ENCODE measurements around the gene ATP6V0B. TPM values are rescaled to one million over a fixed set of nuclear protein-coding genes. Genes with fewer than 3 reads are reported as not detected.
A peak's percentile ranks its signal among the peaks of the same experiment; 100 is the strongest.

Gene ATP6V0B
- total and polyA plus RNA-seq, 2 of the 13 experiments (the other 11 are each of a cell fraction or from before 2014, with no cell fraction given), result 157 to 161 TPM

DNA sequence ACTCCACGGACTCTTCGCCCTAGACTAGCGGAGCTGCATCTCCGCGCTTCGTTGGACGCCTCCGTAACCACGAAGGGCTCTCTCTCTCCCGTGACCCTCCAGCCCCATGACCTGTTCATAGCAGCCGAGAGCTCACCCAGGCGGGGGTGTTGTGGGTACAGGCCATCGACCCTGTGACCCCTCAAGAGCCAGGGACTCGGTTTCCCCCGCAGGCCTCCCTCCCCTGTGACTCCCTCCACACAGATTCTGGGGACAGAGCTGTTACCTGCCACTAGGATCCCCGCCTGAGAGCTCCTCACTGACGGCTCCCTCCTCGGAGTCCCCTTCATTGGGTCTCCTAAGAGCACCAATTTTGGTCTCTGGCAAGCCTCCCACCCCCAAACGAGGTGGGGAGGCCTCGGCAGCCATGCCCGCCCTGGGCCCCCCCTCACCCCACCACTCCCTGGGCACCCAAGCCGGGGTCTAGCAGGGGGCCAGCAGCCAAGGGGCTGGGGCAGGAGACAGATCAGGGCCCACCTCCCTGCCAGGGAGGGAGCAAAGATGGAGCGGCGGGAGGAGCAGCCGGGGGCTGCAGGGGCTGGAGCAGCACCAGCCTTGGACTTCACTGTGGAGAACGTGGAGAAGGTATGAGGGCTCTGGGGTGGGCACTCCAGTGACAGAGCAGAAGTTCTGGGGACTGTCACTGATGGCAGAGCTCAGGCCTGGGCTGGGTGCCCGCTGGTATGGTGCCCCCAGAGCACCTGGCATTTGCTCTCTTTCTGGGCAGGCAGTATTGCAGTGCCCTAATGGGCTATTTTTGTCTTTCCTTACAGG lies 27.5 kb upstream of the ATP6V0B start (continued):
- TF ChIP-seq, protein P1, sequence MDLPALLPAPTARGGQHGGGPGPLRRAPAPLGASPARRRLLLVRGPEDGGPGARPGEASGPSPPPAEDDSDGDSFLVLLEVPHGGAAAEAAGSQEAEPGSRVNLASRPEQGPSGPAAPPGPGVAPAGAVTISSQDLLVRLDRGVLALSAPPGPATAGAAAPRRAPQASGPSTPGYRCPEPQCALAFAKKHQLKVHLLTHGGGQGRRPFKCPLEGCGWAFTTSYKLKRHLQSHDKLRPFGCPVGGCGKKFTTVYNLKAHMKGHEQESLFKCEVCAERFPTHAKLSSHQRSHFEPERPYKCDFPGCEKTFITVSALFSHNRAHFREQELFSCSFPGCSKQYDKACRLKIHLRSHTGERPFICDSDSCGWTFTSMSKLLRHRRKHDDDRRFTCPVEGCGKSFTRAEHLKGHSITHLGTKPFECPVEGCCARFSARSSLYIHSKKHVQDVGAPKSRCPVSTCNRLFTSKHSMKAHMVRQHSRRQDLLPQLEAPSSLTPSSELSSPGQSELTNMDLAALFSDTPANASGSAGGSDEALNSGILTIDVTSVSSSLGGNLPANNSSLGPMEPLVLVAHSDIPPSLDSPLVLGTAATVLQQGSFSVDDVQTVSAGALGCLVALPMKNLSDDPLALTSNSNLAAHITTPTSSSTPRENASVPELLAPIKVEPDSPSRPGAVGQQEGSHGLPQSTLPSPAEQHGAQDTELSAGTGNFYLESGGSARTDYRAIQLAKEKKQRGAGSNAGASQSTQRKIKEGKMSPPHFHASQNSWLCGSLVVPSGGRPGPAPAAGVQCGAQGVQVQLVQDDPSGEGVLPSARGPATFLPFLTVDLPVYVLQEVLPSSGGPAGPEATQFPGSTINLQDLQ (CRISPR knock-in tag; IDR thresholded peaks at IDR 0.05), result peak; percentile 76; the same call in 1 of the 2 replicates

DNA sequence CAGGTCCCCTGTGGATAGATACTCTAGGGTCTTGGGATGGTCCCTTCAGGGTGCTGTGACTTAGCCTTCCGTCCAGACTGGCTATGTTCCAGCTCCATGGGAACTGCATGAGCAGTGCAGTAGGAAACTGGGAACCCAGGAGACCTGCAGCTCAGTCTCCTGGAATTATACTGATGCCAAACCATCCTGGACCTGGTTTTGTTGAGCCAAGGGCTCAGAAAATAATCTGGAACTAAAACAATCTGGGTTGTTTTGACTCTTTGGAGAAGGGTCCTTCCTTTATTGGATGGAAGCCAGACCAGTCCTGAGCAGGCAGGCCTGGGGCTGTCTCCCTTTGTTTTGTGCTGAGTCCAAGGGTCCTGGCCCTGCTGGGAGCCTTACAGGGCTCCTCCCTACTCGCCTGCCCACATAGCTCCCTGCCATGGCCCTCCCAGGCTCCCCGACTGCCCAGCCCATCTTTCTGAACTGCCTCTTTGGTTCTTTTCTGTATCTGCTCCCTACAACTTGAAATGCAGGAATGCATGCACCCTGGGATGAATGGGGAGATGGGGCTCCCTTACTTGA lies 26.8 kb upstream of the ATP6V0B start:
- Histone ChIP-seq H3K4me3 (replicated peaks in 1 of 3; ENCODE audit: insufficient read depth in 1 of 3, low read depth in 2 of 3, low read length in 3 of 3) (peak overlapping the region; percentile 69 to 90 (median 79)), H3K4me2 (ENCODE audit: low read depth, low read length) (peak overlapping the region; percentile 84), H3K27me3 (ENCODE audit: control insufficient read depth in 1 of 2, insufficient read depth in 2 of 2, low read length in 2 of 2) (no peaks in the 10 kb centered on the region; a peak in 1 of 5 replicates), H3K4me1 (ENCODE audit: insufficient read depth, low read length) (peaks cover 27% of the 10 kb centered on the region), H3K9me3 (ENCODE audit: low read length) (no peaks in the 10 kb centered on the region), H3K27ac (ENCODE audit: extremely low read length, insufficient read depth, low read length) (peak overlapping the region; percentile 93), H3K9ac (ENCODE audit: insufficient read depth, low read depth, low read length) (peak overlapping the region; percentile 94), H3K79me2 (ENCODE audit: insufficient read depth, low read length) (peaks cover 11% of the 10 kb centered on the region), H4K20me1 (ENCODE audit: insufficient read depth, low read length) (no peaks in the 10 kb centered on the region), H3K36me3 (replicated peaks in 1 of 2; ENCODE audit: control insufficient read depth in 1 of 2, insufficient read depth in 2 of 2, low read length in 2 of 2) (no peaks in the 10 kb centered on the region; a peak in 1 of 5 replicates), H2AFZ (ENCODE audit: low read length) (no peak overlapping the region)
- in situ Hi-C loops (cut with HindIII; ENCODE audit: extremely low pct_ligation_motif_present, low pct_unique_long_range_greater_than_20kb) (no loop called here), intact Hi-C loops (cut with micrococcal nuclease; ENCODE audit: unreplicated experiment) (loop anchor here (1.0 to 5.0 kb wide), 2 partner anchors 21 to 241 kb away; partner anchors contain the start of gene ST3GAL3)
- peak; percentile 71 for DNase-seq (ENCODE audit: low spot score)
- ChIA-PET CTCF (ENCODE audit: low intra/inter-chr PET ratio, low total read pairs) (no interaction called here), POLR2A (interaction anchor here (1.0 to 5.0 kb wide), 6 partner anchors 8 to 39 kb away, joined by 3 to 38 read pairs (median 9); partner anchors contain the start of genes ATP6V0B and DPH2)
- no TSS peak for BruUV-seq (replicated peaks)
- FAIRE-seq, result peak; percentile 85
- ATAC-seq, result peak; percentile 61
- 3% methylated on average over 3 of the region's 3 CpGs for WGBS (ENCODE audit: low lambda C conversion rate)
- TF ChIP-seq ZNF367 (CRISPR knock-in tag; IDR thresholded peaks at IDR 0.05; ENCODE audit: borderline replicate concordance), result no peak
- TF ChIP-seq, protein P2, sequence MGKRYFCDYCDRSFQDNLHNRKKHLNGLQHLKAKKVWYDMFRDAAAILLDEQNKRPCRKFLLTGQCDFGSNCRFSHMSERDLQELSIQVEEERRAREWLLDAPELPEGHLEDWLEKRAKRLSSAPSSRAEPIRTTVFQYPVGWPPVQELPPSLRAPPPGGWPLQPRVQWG (CRISPR knock-in tag; IDR thresholded peaks at IDR 0.05; ENCODE audit: borderline replicate concordance, low read depth), result no peak
- TF ChIP-seq ZNF766 (CRISPR knock-in tag; IDR thresholded peaks at IDR 0.05; ENCODE audit: borderline replicate concordance), result 0 out of 2 replicates have a peak, but pooled peaks have one; percentile 45
- TF ChIP-seq, protein P3, sequence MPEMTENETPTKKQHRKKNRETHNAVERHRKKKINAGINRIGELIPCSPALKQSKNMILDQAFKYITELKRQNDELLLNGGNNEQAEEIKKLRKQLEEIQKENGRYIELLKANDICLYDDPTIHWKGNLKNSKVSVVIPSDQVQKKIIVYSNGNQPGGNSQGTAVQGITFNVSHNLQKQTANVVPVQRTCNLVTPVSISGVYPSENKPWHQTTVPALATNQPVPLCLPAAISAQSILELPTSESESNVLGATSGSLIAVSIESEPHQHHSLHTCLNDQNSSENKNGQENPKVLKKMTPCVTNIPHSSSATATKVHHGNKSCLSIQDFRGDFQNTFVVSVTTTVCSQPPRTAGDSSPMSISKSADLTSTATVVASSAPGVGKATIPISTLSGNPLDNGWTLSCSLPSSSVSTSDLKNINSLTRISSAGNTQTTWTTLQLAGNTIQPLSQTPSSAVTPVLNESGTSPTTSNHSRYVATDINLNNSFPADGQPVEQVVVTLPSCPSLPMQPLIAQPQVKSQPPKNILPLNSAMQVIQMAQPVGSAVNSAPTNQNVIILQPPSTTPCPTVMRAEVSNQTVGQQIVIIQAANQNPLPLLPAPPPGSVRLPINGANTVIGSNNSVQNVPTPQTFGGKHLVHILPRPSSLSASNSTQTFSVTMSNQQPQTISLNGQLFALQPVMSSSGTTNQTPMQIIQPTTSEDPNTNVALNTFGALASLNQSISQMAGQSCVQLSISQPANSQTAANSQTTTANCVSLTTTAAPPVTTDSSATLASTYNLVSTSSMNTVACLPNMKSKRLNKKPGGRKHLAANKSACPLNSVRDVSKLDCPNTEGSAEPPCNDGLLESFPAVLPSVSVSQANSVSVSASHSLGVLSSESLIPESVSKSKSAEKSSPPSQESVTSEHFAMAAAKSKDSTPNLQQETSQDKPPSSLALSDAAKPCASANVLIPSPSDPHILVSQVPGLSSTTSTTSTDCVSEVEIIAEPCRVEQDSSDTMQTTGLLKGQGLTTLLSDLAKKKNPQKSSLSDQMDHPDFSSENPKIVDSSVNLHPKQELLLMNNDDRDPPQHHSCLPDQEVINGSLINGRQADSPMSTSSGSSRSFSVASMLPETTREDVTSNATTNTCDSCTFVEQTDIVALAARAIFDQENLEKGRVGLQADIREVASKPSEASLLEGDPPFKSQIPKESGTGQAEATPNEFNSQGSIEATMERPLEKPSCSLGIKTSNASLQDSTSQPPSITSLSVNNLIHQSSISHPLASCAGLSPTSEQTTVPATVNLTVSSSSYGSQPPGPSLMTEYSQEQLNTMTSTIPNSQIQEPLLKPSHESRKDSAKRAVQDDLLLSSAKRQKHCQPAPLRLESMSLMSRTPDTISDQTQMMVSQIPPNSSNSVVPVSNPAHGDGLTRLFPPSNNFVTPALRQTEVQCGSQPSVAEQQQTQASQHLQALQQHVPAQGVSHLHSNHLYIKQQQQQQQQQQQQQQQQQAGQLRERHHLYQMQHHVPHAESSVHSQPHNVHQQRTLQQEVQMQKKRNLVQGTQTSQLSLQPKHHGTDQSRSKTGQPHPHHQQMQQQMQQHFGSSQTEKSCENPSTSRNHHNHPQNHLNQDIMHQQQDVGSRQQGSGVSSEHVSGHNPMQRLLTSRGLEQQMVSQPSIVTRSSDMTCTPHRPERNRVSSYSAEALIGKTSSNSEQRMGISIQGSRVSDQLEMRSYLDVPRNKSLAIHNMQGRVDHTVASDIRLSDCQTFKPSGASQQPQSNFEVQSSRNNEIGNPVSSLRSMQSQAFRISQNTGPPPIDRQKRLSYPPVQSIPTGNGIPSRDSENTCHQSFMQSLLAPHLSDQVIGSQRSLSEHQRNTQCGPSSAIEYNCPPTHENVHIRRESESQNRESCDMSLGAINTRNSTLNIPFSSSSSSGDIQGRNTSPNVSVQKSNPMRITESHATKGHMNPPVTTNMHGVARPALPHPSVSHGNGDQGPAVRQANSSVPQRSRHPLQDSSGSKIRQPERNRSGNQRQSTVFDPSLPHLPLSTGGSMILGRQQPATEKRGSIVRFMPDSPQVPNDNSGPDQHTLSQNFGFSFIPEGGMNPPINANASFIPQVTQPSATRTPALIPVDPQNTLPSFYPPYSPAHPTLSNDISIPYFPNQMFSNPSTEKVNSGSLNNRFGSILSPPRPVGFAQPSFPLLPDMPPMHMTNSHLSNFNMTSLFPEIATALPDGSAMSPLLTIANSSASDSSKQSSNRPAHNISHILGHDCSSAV (CRISPR knock-in tag; IDR thresholded peaks at IDR 0.05; ENCODE audit: borderline replicate concordance), result no peak
- TF ChIP-seq ZNF335 (CRISPR knock-in tag; IDR thresholded peaks at IDR 0.05), result peak; percentile 93; the same call in 1 of the 2 replicates
- TF ChIP-seq KLF12 (CRISPR knock-in tag; IDR thresholded peaks at IDR 0.05; ENCODE audit: borderline replicate concordance), result 0 out of 2 replicates have a peak, but pooled peaks have one; percentile 22
- TF ChIP-seq KDM5A (IDR thresholded peaks at IDR 0.05; ENCODE audit: borderline replicate concordance, low read length), result 0 out of 2 replicates have a peak, but pooled peaks have one; percentile 14

All from HepG2 (cell line).